Heart left ventricle (tissue), 16 donors: Measurements from ENCODE around the gene SMC3. TPM values are rescaled to one million over a fixed set of nuclear protein-coding genes. Genes with fewer than 3 reads are reported as not detected.

Source experiments
- ATAC-seq, 4 donors: fragments of 200-7000 bp; cut with Tn5 transposase; one replicate each; pipeline ENCODE4 v1.9.1; 2020 to 2022; ENCODE audit warnings: moderate library complexity in 4 of 4, mild to moderate bottlenecking in 3 of 4, moderate number of reproducible peaks in 1 of 4
- DNase-seq, 5 donors: peaks; one replicate each; pipeline ENCODE4 v3.0.0-alpha.2; 2020
- H3K27ac ChIP-seq, 12 donors: fragments of 200-600 bp; sonication (generic) in 4 of 12; one replicate each; pipeline versions ENCODE4 v1.5.0 to v1.8.0; 2016 to 2022; ENCODE audit warnings: mild to moderate bottlenecking in 2 of 12
- H3K27me3 ChIP-seq, 9 donors: fragments of 200-600 bp; sonication (generic) in 2 of 9; one replicate each; pipeline versions ENCODE4 v1.5.1 to v1.8.0; 2016 to 2022; ENCODE audit warnings: mild to moderate bottlenecking in 3 of 9
- H3K36me3 ChIP-seq, 9 donors: fragments of 200-600 bp; sonication (generic) in 2 of 9; one replicate each; pipeline versions ENCODE4 v1.5.0 to v1.8.0; 2018 to 2022; ENCODE audit warnings: mild to moderate bottlenecking in 2 of 9
- H3K4me1 ChIP-seq, 12 donors: fragments of 200-600 bp; sonication (generic) in 4 of 12; one replicate each; pipeline versions ENCODE4 v1.5.0 to v1.8.0; 2016 to 2022; ENCODE audit warnings: mild to moderate bottlenecking in 3 of 12
- H3K4me3 ChIP-seq, 12 donors: fragments of 200-600 bp; sonication (generic) in 4 of 12; one replicate each; pipeline versions ENCODE4 v1.5.0 to v1.8.0; 2017 to 2022; ENCODE audit warnings: mild to moderate bottlenecking in 9 of 12, moderate library complexity in 4 of 12
- H3K9me3 ChIP-seq, 12 donors: fragments of 200-600 bp; sonication (generic) in 4 of 12; one replicate each; pipeline versions ENCODE4 v1.5.0 to v1.8.0; 2016 to 2022; ENCODE audit warnings: mild to moderate bottlenecking in 1 of 12
- POLR2A ChIP-seq, 2 donors: fragments of 450-650 bp; IDR thresholded peaks; one replicate each; pipeline ENCODE4 v1.6.1; 2017; ENCODE audit warnings: antibody characterized with exemption in 2 of 2, mild to moderate bottlenecking in 2 of 2, moderate library complexity in 2 of 2
- WGBS, 4 donors: extraction: QIAGEN DNeasy Blood & Tissue Kit in 2 of 4; methylation state at CpG; one replicate each; pipeline versions ENCODE4 v1.1.5 to v1.1.7; 2013 to 2018; 5-methylcytosine and 5-hydroxymethylcytosine counted together
- intact Hi-C, 10 donors: fragments of 100-400 bp; cut with DNase I; formaldehyde crosslinking; loops; one replicate each; pipeline versions ENCODE4 v1.11.1 to v1.14.2; 2022
- polyA plus RNA-seq, 2 donors: library from polyadenylated mRNA; stranded (reverse); fragments of 200-250 nt; gene quantifications; one replicate each; pipeline ENCODE4 v1.2.3, GENCODE V29; 2013
- total RNA-seq, 9 donors: library from RNA; depleted of rRNA in 2 of 9; stranded (reverse); fragments of >200 nt in 2 of 9; fragmentation: NEBNext Ultra II Directional in 3 of 9; extraction: Animal tissue kit (Norgen Biotek cat#: 25700) in 3 of 9; gene quantifications; one replicate each; pipeline versions ENCODE4 v1.1.0 to v1.2.4, GENCODE V29; 2016 to 2023
- TF ChIP-seq, protein P1 (sequence below), 12 donors: fragments of 200-600 bp; sonication (generic) in 4 of 12; IDR thresholded peaks; one replicate each; pipeline versions ENCODE4 v1.5.0 to v1.8.0; 2018 to 2022; ENCODE audit warnings: antibody characterized with exemption in 12 of 12, mild to moderate bottlenecking in 5 of 12
- donor health status: ischemic (EF 13 %, LVEDD 7.1; RV severe dilation, severe dysfunction).
- donor health status: healthy with polysubstance abuse.
- donor health status: DM: no; HTN: yes; CAD: no.
- donor health status: DM: no; HTN: no; CAD: no.
- donor health status: ischemic (EF 25% LVEDD 6.9; RV normal size, moderate dysfunction).
- donor health status: ischemic (EF 25% LVEDD 5.7; RV mildly dilated, moderate dysfunction).
- donor health status: healthy.
- donor health status: DM: yes; HTN: yes; CAD: no.
- donor health status: ischemic (EF 35%, LVEDD 5.7; RV mildly dilated, moderate dysfunction).
- donor health status: nonischemic (EF 11% LVEDD 7.7; RV severe dilation, severe dysfunction).
- donor health status: DM: yes; HTN: yes; CAD: no.
- donor health status: PGD.
- donor health status: ischemic (EF 29% LVEDD 5.4; RV normal size, mild dysfunction).
- donor health status: nonischemic (EF 23%, LVEDD 6.1; RV moderate dilation, normal function).

The SMC3 gene
- total and polyA plus RNA-seq, 11 donors = 12.0 to 29.2 (median 19.6) TPM

DNA sequence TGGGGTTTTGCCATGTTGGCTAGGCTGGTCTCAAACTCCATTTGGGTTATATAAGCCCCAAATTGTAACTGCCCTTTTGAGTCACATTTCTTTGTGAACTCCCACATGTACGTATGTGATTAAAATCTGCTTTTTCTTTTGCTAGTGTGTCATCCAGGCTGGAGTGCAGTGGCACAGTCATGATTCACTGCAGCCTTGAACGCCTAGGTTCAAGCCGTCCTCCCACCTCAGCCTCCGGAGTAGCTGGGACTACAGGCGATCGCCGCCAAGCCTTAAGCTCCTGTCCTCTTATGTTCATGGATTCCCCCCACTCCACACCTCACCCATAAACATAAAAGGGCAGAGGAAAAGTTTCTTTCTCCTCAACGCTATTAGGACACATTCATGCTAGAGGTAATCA, 4.4 kb upstream of the SMC3 start:
- 89 to 95% (median 93%) methylated on average over 8 of the region's 8 CpGs for WGBS, 4 donors
- peaks cover 0 to 11% (median 5%) of the 10 kb centered on the region in 12 donors for H3K4me1 ChIP-seq
- TF ChIP-seq, protein P1, sequence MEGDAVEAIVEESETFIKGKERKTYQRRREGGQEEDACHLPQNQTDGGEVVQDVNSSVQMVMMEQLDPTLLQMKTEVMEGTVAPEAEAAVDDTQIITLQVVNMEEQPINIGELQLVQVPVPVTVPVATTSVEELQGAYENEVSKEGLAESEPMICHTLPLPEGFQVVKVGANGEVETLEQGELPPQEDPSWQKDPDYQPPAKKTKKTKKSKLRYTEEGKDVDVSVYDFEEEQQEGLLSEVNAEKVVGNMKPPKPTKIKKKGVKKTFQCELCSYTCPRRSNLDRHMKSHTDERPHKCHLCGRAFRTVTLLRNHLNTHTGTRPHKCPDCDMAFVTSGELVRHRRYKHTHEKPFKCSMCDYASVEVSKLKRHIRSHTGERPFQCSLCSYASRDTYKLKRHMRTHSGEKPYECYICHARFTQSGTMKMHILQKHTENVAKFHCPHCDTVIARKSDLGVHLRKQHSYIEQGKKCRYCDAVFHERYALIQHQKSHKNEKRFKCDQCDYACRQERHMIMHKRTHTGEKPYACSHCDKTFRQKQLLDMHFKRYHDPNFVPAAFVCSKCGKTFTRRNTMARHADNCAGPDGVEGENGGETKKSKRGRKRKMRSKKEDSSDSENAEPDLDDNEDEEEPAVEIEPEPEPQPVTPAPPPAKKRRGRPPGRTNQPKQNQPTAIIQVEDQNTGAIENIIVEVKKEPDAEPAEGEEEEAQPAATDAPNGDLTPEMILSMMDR (IDR thresholded peaks at IDR 0.05) = no peak
- no peak for ATAC-seq
- intact Hi-C loops = no loop called here
- no peaks in the 10 kb centered on the region for H3K36me3 ChIP-seq
- no peak overlapping the region for H3K4me3 ChIP-seq
- H3K27ac ChIP-seq = no peak overlapping the region
- no peaks in the 10 kb centered on the region for H3K9me3 ChIP-seq
- DNase-seq = no peak
- H3K27me3 ChIP-seq = peaks cover 0 to 4% (median 0%) of the 10 kb centered on the region in 9 donors

DNA sequence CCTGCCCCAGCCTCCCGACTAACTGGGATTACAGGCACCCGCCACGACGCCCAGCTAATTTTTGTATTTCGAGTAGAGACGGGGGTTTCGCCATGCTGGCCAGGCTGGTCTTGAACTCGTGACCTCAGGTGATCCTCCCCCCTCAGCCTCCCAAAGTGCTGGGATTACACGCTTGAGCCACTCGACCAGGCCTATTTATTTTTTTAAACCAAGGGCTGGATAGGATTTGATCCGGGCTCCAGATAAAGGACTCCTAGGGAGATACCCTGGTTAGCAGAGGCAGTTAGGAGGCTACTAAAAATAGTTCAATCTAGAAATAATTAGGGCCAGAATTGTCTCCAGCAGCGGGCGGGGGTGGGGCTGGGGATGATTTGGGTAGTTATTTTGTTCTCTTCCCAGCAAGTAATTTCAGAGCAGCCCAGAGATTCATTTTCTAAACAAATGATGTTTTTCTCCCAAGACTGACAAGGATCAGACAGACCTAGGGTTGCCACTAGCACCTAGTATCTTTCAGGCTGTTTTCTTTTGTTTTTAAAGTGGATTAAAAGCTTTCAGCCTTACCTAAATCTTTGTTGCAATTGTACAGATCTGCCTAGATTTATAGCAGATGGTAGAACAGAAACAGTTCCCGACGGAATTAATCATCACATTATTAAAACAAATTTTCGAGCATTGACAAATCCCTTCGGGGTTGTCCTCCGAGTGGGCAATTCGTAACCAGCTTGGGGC, 859 bp upstream of the SMC3 start:
- DNase-seq = no peak
- peaks cover 0 to 11% (median 0%) of the 10 kb centered on the region in 9 donors for H3K36me3 ChIP-seq
- no peak for ATAC-seq
- peaks cover 2 to 38% (median 25%) of the 10 kb centered on the region in 12 donors for H3K4me1 ChIP-seq
- no peaks in the 10 kb centered on the region for H3K9me3 ChIP-seq
- intact Hi-C loops = no loop called here
- TF ChIP-seq POLR2A (IDR thresholded peaks at IDR 0.05) = no peak
- TF ChIP-seq, protein P1 (IDR thresholded peaks at IDR 0.05) = no peak
- H3K27me3 ChIP-seq = peaks cover 0 to 3% (median 0%) of the 10 kb centered on the region in 9 donors
- 48 to 52% (median 51%) methylated on average over 19 of the region's 19 CpGs for WGBS, 4 donors
- H3K27ac ChIP-seq = peak overlapping the region; percentile 62 to 94 (median 90)
- peak overlapping the region in 11 of 12 donors; percentile 72 to 98 (median 92) for H3K4me3 ChIP-seq

DNA sequence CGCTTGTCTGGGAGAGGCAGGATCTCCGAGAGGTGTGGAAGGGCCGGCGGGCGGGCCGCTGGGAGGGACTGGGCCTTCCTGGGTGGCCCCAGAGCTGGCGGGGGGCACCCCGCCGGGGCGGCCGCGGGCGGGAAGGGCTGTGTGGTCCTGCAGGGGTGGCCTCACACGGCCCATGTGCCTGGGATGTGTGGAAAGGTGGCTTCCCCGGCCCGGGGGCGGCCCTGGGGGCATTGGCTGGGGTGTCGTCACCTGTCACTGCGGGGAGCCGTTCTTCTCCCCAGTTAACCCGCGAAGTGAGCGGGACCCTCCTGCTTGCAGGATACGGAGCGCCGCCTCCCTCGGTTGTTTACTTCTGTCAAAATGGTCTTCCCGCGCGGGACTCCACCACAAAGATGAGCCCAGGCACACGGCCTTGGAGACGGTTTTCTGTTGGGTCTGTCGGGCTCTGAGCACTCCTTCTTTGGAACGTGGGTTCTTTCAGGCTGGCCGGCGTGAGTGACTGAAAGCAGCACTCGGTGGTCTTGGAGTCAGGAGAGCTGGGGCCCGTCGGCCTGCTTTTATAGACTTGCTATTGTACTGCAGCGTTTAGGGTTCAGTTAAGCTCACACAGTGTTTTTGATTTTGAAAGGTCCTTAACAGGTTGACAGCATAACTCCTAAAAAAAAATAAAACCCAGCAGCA, 700 bp downstream of the SMC3 start:
- Histone ChIP-seq H3K4me1 (peaks cover 2 to 50% (median 37%) of the 10 kb centered on the region in 12 donors), H3K27me3 (peaks cover 0 to 2% (median 0%) of the 10 kb centered on the region in 9 donors), H3K9me3 (no peaks in the 10 kb centered on the region), H3K4me3 (peak overlapping the region; percentile 72 to 98 (median 92)), H3K36me3 (peaks cover 0 to 11% (median 0%) of the 10 kb centered on the region in 9 donors), H3K27ac (peak overlapping the region; percentile 62 to 94 (median 90))
- DNase-seq (peak in 1 of 5 donors; percentile 54), ATAC-seq (peak; percentile 29 to 72 (median 45))
- intact Hi-C loops = no loop called here
- TF ChIP-seq POLR2A (IDR thresholded peaks at IDR 0.05) = no peak
- TF ChIP-seq, protein P1 (IDR thresholded peaks at IDR 0.05) = no peak
- WGBS, 4 donors = 0 to 2% (median 0%) methylated on average over 15 to 40 of the region's 40 CpGs

DNA sequence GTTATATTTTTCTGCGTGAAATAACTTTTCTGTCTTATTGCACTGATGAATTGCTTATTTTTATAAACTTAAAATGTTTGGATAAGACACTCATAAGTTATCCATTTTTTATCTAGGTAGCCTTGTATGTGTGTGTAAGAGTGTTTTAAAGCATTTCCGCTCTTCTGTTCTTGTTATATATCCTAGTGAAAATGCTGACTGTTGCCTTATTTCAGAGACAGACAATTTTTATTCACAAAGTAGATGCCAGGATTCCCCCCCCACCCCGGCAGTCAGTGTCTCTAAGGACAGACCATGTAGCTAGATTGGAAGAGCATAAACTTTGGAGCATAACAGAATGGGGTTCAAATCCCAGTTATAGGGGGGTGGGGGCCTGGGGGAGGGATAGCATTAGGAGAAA, 1.6 kb downstream of the SMC3 start:
- WGBS, 4 donors = 57 to 76% (median 65%) methylated on average over 3 of the region's 3 CpGs
- Histone ChIP-seq H3K36me3 (peaks cover 0 to 16% (median 0%) of the 10 kb centered on the region in 9 donors), H3K4me1 (peaks cover 2 to 58% (median 37%) of the 10 kb centered on the region in 12 donors), H3K27ac (no peak overlapping the region), H3K27me3 (no peaks in the 10 kb centered on the region), H3K4me3 (peak overlapping the region in 9 of 12 donors; percentile 72 to 98 (median 92)), H3K9me3 (no peaks in the 10 kb centered on the region)
- ATAC-seq = no peak
- no peak for TF ChIP-seq POLR2A (IDR thresholded peaks at IDR 0.05)
- TF ChIP-seq, protein P1 (IDR thresholded peaks at IDR 0.05) = no peak
- intact Hi-C loops = no loop called here
- no peak for DNase-seq
